HG02885 (cell line): ENCODE data around the gene PTGFRN.
"Not testable (repeated sequence)": the region's sequence is repeated elsewhere in the genome, so short reads cannot be mapped to it uniquely, and the experiment has no call there.

Source experiments
- ATAC-seq: cut with Tn5 transposase; IDR thresholded peaks from one replicate; pipeline ENCODE4 v1.9.1; 2021; ENCODE audit warnings: mild to moderate bottlenecking; ENCODE audit not compliant: unreplicated experiment, poor library complexity

PTGFRN gene

DNA sequence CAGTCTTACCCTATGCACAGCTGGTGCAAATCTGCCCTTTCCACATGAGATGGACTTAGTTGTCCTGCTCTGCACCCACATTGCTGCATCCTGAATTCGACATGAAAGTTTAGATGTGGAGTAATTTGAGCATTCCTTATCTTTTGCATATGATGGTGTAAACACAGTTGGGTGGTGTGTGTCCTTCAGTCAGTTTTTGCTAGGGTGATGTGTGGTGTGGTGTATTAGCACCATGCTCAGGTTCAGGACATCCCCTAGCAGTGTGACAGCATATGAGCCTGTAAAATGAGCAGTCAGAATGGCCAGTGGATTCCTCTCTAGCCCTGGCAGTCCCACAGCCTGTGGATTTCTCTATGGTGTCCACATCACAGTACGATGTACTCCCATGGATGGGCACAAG lies 49.3 kb downstream of the PTGFRN start:
- no peak for ATAC-seq

GRCh38 chr1:116961606-116962005 lies 51.9 kb downstream of the PTGFRN start:
- no peak for ATAC-seq

DNA sequence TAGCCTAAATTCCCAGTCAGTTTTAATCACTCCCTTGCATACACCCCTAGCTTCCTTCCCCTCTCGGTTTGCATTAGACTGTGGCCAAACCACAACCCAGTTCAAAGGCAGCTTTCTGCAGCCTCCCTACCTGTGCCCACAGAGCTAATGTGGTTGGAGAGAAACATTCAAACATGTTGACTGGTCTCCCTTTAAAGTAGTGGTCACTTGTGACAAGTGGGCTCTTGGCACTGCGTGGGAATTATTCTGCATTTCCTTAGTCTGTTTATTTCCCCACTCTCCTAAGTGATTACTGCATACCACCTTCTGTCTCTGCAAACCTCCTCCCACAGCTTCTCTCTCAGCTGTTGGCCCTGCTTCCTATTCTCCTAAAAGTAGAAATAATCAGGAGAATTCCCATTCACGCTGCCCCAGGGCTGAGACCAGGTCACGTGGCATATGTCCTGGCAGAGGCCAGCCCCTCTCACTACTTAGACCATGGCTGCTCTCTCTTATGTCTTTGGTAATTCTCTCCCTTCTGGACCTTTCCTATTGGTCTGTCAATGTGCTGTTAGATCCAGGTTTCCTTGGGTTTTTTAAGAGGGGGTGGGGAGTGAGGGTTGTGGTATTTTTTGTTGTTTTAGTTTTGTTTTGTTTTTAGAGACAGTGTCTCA lies 53.4 kb downstream of the PTGFRN start:
- ATAC-seq: no peak

- ATAC-seq: no peak
Measured at GRCh38 chr1:116966791-116967190, 57.1 kb downstream of the PTGFRN start.

GRCh38 chr1:116968724-116969123 lies 59.0 kb downstream of the PTGFRN start:
- ATAC-seq: no peak

GRCh38 chr1:116971258-116971860 lies 61.6 kb downstream of the PTGFRN start:
- no peak for ATAC-seq

DNA sequence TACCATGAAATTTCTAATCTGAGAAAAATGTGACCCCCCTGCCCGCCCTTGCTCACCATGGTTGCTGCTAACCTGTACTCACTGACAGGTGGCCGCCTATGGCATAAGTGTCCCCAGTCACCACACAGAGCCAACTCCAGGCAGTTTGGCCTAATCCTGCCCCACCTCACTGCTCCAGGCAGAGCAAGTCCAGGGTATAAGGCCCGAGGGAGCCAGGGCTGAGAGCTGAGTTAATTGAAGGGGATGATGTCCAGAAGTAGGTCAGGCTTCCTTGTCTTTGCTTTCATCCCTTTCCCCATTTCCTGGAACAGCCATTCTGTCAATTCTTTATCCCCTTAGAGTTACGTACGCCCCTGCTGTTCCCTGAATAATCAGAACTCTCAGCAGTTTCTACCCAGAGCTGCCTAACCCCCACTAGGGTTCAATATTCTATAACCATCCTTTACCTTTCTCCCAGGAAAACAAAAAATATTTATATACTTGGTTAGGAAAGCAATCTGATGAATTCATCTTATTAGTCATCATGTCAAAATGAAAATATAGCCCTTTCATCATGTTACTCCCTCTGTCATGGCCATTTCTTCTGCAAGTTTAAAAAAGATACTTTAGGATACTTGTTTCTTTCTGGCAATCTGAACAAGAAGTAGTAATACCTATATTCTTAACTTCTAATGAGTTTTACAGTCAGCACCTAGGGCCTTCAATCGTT lies 62.4 kb downstream of the PTGFRN start:
- no peak for ATAC-seq

GRCh38 chr1:116972674-116973030 lies 62.9 kb downstream of the PTGFRN start:
- no peak for ATAC-seq

- not testable (repeated sequence) for ATAC-seq
Measured at GRCh38 chr1:116980309-116980708, 70.6 kb downstream of the PTGFRN start.

GRCh38 chr1:116981521-116982037 lies 71.9 kb downstream of the PTGFRN start:
- no peak for ATAC-seq

GRCh38 chr1:116982319-116983004 lies 72.7 kb downstream of the PTGFRN start:
- ATAC-seq: no peak

- ATAC-seq: no peak
Measured at GRCh38 chr1:116983112-116983511, 73.4 kb downstream of the PTGFRN start.

DNA sequence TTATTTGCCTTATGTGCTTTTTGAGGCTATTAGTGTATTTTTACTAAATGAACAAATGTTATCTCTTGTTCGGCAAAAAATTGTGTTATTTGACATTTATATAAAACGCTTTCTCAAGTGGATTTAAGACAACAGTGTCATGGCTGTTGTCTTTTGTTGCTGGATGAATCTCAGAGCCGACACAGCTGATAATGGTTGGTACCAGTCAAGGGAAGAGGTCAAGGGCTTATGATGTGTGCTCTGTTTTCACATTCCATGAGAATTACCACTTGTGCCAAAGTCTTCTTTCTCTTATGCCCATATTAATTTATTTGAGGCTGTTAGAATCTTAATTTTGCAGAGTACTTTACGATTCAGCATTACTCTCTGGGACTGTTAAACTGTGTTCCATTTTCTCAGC lies 74.0 kb downstream of the PTGFRN start:
- ATAC-seq: no peak

DNA sequence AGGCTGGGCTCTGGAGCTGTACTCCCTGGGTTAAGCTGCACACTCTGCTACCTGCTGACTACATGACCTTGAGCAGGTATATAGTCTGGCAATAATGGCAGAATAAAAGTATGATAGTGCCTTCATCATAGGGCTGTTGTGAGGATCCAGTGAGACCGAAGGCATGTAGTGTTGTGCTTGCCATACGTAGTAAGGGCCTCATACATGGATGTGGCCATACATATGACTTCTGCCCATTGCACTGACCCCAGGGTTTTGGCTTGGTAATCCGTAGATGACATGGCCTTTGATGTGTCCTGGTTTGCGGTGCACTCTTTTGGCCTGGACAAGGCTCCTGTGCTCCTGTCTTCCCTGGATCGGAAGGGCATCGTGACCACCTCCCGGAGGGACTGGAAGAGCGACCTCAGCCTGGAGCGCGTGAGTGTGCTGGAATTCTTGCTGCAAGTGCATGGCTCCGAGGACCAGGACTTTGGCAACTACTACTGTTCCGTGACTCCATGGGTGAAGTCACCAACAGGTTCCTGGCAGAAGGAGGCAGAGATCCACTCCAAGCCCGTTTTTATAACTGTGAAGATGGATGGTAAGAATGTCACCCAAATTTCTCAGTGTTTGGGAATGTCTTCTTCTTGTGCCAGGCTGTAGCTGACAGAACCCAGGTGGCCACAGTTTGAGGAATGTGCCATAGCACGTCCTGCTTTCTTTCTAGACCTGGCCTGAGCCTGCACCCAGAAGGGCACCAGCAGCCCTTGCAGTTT lies 74.9 kb downstream of the PTGFRN start:
- ATAC-seq: no peak

- no peak for ATAC-seq
Measured at GRCh38 chr1:116986421-116987255, 76.9 kb downstream of the PTGFRN start.

- no peak for ATAC-seq
Measured at GRCh38 chr1:116987256-116987555, 77.5 kb downstream of the PTGFRN start.

DNA sequence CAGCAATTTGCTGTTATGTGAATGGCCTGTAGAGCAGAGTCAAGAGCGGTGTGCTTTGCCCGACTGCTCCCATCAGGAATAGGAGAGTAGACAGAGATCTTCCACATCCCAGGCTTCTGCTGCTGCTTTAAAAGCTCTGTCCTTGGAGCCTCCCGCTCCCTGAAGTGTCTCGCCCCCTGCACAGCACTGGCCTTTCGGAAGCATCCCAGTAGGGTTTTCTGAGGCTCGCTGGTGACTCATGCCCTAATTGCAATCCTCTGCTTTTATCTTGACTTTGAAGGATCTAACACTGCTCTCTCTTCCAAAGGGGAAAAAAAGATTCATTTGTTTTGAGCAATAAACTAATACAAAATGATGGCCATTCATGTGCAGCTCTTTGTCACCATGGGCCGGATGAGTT lies 78.5 kb downstream of the PTGFRN start:
- no peak for ATAC-seq

- ATAC-seq: no peak
Measured at GRCh38 chr1:116988908-116989307, 79.2 kb downstream of the PTGFRN start.

DNA sequence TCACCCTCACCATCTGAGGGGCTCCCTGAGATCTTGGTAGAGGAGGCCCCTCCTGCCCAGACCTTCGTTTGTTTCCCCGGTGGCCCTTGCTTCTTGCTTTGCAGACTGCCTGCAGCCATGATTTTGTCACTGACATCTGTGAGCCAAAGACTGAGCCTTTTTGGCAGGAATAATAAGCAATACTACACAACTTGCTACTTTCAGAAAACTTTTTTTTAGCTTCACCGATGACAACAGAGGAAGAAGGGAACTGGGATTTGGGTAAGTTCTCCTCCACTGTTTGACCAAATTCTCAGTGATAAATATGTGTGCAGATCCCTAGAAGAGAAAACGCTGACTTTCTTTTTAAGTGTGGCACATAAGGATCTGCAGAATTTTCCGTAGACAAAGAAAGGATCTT lies 80.1 kb downstream of the PTGFRN start:
- ATAC-seq: no peak
